ENCODE results near the gene NTN1. TPM values are rescaled to one million over a fixed set of nuclear protein-coding genes. Genes with fewer than 3 reads are reported as not detected.

Gene NTN1
- total RNA-seq, 1 experiment from 2014 or later = 1.2 TPM

DNA sequence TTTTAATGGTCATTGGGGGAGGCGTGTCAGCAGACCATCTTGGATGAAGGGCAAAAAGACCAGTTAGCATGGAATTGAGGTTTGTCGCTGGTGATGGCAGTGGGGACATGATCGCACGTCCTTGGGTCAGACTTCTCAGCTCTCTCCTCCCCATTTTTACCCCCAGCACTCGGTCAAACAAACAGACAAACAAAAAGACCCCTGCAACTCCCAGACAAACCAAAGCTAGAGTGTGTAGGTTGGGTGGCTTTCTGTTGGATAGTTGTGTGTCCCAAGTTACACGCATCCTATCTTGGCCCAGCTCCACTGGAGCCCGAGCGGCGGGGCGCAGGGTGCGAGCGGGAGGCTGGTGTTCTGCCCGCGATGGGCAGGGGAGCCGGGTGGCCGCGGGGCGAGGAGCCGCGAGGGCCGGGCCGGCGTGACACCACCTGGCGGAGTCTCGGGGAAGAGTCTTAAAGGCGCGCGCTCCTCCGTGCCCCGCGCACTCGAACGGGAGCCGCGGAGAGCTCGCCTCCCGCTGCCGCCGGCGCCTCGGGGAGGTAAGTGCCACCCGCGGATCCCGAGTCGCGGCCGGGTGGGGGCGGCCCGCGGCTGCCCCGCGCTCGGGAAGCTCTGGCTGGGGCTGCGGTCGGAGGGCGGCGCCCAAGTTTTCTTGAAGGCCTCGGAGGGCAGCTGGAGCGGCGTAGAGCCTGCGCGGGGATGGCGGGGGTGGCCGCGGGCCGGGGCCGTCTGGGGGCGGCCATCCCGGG lies 18.5 kb upstream of the NTN1 start:
- Histone ChIP-seq H3K56ac (ENCODE audit: insufficient read length, low read depth, low read length) (no peak overlapping the region), H3K4me2 (ENCODE audit: insufficient read depth, insufficient read length, low read length) (peak overlapping the region; percentile 48), H4K8ac (replicated peaks; ENCODE audit: insufficient read length, low read depth, low read length) (no peak overlapping the region), H3K27ac (ENCODE audit: insufficient read length, low read depth, low read length) (no peak overlapping the region), H3K18ac (ENCODE audit: insufficient read length, low read depth, low read length) (no peak overlapping the region), H2BK12ac (ENCODE audit: insufficient read length, low read depth, low read length) (no peak overlapping the region), H3K14ac (ENCODE audit: insufficient read depth, low read length) (no peak overlapping the region), H3K23ac (ENCODE audit: insufficient read length, low read depth, low read length) (no peak overlapping the region), H3K4me1 (ENCODE audit: insufficient read depth, low read length) (no peaks in the 10 kb centered on the region), H2BK15ac (ENCODE audit: low read depth, low read length) (no peak overlapping the region), H4K91ac (ENCODE audit: insufficient read length, low read depth, low read length) (no peak overlapping the region), H2AFZ (ENCODE audit: low read length) (no peak overlapping the region), H3K27me3 (ENCODE audit: insufficient read depth, low read length) (peaks cover 50% of the 10 kb centered on the region), H2BK20ac (ENCODE audit: low read depth, low read length, poor library complexity, severe bottlenecking) (no peak overlapping the region), H3T11ph (ENCODE audit: low read length) (no peak overlapping the region), H4K5ac (ENCODE audit: insufficient read length, low read depth, low read length) (no peak overlapping the region), H3K4ac (ENCODE audit: low read depth, low read length) (no peak overlapping the region), H4K20me1 (ENCODE audit: control insufficient read depth, insufficient read depth, insufficient read length) (no peaks in the 10 kb centered on the region), H3K9me3 (ENCODE audit: control insufficient read depth, low read depth, low read length) (no peaks in the 10 kb centered on the region), H3K79me2 (ENCODE audit: insufficient read depth, low read length) (no peaks in the 10 kb centered on the region), H3K23me2 (ENCODE audit: insufficient read length, low read depth, low read length, poor library complexity, severe bottlenecking) (peaks cover 16% of the 10 kb centered on the region), H2BK5ac (ENCODE audit: insufficient read length, low read length) (no peak overlapping the region), H2BK120ac (ENCODE audit: low read depth, low read length, poor library complexity, severe bottlenecking) (no peak overlapping the region), H2AK5ac (ENCODE audit: insufficient read length, low read length) (no peak overlapping the region), H3K79me1 (ENCODE audit: insufficient read depth, low read depth, low read length, poor library complexity, severe bottlenecking) (no peaks in the 10 kb centered on the region), H3K9ac (ENCODE audit: extremely low read depth, insufficient read length, low read length) (no peak overlapping the region)
- Mint-ChIP-seq H3K36me3 (ENCODE audit: insufficient read depth in 1 of 3, low read depth in 3 of 3) (no peaks in the 10 kb centered on the region; a peak in 1 of 7 replicates), H3K4me1 (peaks cover 11 to 22% of the 10 kb centered on the region in 2 experiments), H3K9me3 (peaks cover 4 to 9% of the 10 kb centered on the region in 2 experiments; a peak in 3 of 5 replicates), H3K27me3 (ENCODE audit: low read depth) (peaks cover 91% of the 10 kb centered on the region), H3K4me3 (peak overlapping the region; percentile 40 to 78), H3K27ac (no peak overlapping the region)
- peak; percentile 63 for DNase-seq
- TF ChIP-seq, protein P1, sequence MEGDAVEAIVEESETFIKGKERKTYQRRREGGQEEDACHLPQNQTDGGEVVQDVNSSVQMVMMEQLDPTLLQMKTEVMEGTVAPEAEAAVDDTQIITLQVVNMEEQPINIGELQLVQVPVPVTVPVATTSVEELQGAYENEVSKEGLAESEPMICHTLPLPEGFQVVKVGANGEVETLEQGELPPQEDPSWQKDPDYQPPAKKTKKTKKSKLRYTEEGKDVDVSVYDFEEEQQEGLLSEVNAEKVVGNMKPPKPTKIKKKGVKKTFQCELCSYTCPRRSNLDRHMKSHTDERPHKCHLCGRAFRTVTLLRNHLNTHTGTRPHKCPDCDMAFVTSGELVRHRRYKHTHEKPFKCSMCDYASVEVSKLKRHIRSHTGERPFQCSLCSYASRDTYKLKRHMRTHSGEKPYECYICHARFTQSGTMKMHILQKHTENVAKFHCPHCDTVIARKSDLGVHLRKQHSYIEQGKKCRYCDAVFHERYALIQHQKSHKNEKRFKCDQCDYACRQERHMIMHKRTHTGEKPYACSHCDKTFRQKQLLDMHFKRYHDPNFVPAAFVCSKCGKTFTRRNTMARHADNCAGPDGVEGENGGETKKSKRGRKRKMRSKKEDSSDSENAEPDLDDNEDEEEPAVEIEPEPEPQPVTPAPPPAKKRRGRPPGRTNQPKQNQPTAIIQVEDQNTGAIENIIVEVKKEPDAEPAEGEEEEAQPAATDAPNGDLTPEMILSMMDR (conservative IDR thresholded peaks at IDR 0.05) = peak; percentile 60
- no CpG with 5 or more reads among the region's 69 CpGs for WGBS (ENCODE audit: extremely low coverage, insufficient read length, low lambda C conversion rate)
